GM19035 (cell line): Measurements from ENCODE around the gene COL9A2.

Experiments used
- ATAC-seq: cut with Tn5 transposase; IDR thresholded peaks from one replicate; pipeline ENCODE4 v1.9.1; 2021; ENCODE audit not compliant: unreplicated experiment

COL9A2 gene

DNA sequence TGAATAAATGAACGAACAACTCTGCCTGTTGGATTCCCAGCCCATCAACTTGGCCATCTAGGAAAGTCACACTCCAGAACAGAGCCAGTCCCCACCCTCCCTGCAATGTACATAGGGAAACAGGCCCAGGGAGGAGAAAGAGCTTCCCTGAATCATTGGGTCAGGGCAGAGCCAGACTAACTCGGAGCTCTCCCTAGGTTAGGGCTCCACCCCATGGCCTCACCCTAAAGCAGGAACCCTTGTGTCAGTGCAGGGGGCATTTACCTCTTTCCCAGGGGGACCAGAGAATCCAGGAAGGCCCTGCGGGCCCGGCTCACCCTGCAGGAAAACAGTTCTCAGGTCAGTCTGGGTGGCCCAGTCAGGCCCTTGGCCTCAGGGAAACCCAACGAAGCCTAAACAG, 11.6 kb downstream of the COL9A2 start:
- ATAC-seq, result no peak

DNA sequence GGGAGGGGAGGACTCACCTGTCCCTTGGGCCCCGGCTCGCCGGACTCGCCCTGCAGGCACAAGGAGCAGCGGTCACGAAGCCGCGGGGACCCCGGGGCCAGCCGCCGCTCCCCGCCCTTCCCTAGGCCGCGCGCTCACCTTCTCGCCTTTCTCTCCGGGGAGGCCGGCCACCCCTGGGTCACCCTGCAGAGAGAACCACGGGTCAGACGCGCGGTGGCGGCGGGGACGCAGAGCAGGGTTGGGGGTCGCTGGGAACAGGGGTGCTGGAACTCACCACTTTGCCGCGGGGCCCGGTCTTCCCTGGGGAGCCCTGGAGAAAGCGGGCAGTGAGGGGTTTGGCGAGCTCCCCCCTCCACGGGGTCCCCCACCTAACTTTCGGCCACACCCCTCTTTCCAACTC, 13.3 kb downstream of the COL9A2 start:
- ATAC-seq, result no peak

DNA sequence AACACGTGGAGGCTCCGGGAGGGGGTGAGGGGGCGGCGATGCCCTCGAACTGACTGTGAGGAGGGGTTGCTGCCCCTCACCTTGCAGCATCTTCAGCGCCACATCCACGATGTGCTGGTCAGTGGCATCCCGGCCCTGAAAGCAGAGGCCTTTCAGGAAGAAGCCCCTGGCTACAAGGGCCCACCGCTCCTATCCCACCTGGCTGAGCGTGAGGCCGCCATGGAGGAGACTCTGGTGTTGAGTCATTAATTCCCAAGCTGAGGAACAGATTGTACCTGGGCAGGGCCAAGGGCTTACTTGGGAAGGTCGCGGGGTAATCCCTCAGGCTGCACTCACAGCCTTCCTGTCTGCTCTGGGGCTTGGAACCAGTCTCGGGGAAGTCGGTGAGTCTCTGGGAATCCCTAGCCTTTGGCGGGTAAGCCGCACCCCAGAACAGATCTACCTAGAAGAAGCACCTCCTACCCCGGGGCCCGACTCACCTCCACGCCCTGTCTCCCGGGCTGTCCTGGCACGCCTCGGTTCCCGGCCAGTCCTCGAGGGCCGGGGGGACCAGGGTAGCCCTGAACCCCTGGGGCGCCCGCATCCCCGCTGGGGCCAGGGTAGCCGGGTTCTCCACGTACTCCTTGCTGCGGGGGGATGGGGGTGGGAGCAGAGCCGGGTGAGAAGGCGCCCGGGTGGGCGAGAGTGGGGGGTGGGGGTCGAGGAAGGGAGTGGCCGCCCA, 13.9 kb downstream of the COL9A2 start:
- ATAC-seq, result no peak

DNA sequence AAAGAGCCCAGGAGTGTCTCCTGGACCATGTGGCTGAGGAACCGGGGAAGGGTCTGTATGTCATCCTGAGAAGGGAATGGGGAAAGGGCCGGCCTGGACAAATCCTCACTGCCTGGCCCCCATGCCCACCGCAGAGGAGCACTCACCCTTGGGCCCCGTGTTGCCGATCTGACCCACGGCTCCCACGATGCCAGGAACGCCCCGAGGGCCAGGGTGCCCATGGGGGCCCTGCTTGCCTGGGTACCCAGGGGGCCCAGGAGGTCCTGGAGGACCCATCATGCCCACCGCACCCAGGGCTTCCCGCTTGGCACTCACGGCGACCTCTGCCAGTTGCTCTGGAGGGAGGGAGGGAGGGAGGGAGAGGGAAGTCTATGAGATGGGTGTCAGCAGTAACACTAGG, 14.6 kb downstream of the COL9A2 start:
- no peak for ATAC-seq

DNA sequence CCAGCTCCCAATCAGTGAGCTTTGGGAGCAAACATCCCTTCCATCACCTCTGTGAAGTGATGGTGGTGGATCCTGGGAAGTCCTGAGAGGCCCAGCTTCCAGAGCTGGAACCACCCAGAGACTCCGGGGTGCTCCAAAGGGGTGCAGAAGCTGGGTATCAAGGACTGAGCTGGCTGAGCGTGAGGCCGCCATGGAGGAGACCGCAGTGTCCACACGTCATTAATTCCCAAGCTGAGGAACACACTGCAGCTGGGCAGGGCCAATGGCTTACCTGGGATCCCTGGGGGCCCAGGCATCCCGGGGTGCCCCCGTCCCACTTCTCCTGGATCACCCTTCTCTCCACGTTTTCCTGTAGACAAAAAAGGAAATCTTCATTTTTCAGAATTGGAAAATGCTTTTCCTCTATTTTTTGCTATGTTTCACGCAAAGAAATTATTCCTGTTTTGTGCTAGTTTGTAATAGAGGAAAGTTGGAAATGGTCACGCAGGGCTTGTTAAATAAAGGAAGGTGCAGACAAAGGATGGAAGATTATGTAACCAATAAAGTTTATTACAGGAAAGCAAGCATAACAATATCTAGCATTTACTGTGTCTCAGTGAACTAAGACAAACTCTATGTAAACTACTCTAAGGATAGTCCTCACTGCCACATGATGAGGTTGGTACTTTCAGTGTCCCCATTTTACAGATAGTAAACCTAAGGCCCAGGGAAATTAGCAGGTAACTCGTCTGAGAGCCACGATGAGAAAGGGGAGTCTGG, 15.4 kb downstream of the COL9A2 start:
- ATAC-seq, result no peak

DNA sequence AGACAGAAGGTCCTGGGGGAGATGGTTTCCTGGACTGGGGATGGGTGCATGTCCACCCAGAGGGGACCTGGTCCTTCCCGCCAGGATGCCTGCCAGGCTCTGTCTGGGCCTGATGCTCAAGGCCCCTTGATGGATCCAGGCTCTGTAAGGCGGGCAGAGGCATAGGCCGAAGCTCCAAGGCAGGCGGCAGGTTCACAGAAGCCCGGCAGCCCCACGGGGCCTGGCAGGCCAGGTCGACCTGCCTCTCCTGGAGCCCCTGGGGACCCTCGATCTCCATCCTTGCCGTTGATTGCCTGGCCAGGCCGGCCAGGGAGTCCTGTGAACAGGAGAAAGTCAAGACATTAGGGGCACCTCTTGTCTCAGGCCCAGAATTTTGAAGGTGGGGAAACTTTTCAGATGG, 16.0 kb downstream of the COL9A2 start:
- ATAC-seq, result no peak

DNA sequence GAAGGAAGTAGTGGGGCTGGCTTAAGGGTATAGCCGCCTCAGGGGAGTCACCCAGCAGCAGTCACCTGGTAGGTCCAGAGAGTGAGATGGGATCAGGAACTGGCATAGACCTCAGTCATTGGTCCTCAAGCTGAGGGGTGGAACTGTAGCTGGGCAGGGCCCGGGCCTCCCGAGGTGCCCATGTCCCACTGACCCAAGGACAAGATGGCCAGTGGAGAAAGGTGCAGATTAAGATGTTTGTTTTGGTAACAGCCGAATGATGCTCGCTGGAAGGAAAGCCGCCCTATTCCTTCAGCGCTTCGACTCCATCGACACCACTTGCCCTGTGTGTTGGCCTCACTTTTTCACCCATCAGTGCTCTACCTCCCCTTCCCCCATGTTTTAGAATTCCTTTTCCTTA, 16.4 kb downstream of the COL9A2 start:
- ATAC-seq, result no peak

DNA sequence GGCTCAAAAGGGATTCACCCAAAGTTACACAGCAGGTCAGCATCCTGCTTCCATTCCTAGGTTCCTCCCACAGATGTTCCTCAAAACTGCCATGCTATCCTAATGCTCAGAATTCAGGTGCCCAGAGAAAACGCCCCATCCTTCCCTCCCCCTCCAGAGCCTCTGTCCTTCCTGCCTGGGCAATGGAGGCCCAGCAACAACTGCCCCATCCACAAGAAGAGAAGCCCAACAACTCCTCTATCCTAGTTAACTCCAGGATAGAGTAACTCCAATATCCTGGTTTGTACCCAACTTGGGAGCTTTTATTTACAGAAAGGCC, 16.9 kb downstream of the COL9A2 start:
- ATAC-seq, result no peak

DNA sequence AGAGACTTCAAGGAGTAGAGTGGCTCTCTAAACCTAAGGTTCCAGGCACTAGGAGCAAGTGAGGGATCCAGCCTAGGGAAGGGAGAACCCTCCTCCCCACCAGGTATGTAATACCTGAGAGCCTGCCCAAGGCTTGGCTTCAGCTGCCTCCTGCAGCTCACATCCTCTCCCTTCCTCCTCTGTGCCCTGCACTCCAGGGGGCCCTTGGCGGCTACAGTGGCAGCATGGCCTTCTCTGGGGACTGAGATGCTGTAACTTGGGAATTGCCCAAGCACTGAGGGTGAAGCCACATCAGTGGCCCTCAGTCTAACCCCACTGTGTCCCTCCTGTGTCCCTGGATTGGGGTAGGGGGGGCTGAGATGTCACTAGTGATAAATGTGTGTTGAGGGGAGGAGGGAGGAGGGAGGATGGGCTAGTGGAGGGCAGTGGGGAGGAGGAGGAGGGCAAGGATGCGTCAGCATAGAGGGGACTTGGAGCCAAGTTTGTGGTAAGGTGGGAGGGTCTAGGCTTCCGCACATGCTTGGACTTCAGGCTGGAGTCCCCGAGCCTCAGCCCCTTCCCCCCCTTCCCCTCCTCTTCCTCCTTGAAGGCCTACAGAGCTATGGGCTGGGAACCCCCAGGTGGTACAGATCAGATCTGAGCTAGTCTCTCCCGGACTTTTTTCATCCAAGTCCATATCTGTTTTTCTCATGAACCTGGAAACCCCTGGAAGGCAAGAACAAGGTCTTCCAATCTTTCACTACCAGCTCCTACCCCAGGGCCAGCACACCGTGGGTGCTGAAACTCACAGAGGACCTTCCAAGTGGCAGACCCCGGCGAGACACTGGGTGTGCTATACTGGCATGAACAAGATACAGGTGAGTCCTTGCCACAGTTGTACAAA, 17.5 kb downstream of the COL9A2 start:
- ATAC-seq, result no peak

DNA sequence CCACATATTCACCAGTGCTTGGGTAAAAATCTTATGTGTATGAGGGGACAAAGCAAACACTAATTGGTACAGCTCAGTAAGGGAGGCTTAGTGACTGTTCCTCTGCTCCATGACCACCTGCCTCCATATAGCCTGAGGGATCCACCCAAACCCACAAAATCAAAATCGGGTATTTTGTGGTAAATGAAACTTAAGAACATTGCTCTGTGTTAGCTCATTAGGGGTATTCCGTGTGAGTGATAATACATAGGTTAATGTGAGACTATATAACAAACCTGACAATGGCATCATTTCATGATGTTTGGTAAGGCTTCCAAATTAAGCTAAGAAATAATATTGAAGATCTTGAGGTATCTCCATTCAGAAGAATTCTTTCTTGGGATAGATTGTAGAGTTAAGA, 25.8 kb downstream of the COL9A2 start:
- ATAC-seq, result no peak

DNA sequence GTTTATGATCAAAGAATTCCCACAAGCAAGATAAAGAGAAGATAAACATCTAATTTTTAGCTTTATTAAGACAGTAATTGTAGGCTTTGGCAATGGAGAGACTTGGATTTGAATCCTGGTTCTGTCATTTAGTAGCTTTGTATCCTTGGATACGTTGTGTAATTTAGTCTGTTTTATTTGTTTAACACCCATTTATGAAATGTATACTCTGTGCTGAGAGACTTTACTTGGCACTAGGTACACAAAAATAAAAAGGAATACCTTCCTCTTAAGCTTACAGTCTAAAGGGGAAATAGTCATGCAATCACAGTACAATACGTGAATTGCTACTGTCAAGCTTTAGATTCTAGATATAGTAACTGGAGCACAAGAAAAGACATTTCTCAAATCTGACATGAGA, 35.2 kb downstream of the COL9A2 start:
- no peak for ATAC-seq

DNA sequence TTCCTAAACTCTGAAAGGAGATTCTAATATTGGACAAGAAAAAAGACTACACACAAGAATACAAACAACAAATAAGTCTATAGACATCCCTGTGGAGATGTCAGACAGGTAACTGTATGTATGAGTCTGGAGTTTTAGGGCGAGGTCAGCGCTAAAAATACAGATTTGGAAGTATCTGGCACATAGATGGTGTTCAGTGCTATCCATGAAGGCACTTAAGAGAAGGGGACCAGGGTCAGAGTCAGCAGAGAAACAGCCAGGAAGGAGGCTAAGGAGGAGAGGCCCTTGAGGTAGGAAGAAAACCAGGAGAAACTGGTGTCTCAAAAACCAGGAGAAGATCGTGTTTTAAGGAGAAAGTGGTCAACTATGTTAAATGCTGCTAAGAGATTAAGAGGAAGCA, 41.0 kb downstream of the COL9A2 start:
- no peak for ATAC-seq

DNA sequence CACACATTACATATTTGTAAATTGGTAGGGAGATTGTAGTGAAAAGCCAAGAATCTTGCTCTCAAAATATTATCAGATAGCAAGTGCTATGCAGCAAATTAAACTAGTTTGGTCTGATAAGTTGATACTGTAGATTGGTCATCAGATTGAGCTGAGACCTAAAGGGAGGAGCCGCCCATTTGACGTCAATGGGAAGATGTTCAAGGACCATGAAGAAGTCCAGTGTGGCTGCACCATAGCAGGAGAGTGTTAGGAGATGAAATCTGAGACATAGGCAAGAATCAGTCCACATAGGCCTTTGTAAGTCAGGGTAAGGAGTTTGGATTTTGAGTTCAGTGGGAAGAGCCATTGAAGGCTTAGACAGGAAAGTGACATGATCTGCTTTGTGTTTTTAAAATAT, 42.8 kb downstream of the COL9A2 start:
- no peak for ATAC-seq

DNA sequence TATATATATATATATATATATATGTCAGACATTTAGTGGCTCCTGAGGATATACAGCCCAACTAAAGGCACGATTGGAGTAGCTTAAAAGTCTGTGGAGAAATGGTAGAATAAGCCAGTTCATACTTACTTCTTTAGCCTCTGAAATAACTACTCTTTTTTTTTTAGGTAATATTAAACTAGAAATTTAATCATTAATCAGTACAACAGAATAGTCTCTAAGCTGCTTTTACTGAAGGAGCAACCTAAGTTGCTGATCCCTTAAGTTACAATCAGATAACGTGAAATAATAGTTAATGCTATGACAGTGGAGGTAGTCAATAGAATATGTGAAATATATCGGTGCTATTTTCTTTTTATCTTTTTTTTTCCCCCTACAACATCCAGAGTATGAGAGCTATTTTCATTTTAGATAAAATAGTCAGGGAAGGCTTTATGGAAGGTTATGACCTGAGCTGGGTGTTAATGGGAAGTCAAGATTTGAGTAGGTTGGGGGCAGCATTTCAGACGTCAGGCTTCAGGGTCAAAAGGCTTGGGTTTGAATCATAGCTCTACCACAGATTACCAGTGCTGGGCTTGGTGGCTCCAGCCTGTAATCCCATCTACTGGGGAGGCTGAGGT, 43.4 kb downstream of the COL9A2 start:
- ATAC-seq, result no peak

DNA sequence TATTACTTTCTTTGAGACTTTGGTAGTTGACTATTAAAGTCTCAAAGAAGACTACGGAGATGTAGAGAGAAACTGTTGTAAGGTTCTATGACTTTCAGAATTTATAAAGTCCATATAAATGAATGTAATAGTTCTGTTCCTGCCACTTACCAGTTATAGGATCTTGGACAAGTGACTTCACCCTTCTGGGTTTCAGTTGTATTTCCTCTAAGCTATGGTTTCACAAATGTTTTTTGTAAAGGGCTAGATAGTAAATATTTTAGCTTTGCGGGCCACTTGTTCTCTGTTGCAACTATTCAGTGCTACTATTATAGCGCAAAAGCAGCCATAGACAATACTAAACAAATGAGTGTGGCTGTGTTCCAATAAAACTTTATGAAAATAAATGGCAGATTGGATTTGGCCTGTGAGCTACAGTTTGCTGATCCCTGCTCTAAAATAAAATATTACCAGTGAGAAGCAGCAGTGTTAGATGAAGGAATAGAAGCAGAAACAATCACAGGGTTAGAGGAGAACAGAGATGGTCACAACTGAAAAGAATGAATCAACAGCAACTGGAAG, 44.4 kb downstream of the COL9A2 start:
- no peak for ATAC-seq

DNA sequence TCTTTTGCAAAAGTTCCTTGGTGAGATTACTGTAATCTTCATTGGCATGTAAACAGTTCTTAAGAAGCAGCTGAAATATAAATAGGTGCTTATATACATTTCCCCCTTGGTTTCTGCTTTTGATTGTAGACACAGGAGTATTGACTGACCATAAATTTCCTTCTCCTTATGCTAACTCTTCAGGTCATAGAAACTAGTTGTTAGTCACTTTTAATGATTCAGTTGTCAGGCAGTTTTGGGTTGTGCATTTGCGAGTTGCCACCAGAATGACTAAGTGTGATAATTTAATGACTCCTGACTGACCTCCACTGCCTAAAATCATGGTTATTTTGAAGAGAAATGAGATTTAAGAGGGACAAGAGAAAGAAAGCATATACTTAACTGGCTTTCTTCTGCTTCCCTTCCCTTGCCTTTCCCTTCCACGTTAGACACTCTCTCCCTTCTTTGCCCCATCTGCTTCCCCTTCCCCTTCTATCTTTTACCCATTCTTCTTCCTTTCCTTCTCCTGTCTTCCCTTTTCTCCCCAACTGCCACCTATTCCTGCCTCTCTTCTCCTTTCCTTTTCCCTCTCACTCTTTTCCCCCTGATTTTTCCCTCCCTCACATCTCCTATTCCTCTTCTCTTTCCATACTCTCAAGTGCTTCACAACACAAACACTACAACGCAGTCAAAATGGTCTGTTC, 46.8 kb downstream of the COL9A2 start:
- ATAC-seq, result no peak

DNA sequence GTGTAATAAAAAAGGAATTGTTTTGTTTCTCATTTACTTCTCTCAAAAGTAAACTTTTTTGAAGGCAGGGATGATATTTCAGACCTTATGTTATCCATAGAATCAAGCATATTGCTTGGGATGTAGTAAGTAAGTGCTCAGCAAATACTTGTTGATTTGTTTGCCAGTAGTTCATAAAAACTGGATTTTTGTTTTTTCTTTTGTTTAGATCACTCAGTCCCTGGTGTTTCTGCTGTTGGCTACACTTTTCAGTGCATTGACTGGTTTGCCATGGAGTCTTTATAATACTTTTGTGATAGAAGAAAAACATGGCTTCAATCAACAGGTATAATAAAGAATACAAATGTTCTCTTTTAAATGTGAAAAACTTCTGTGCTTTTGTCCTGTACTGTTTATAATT, 48.9 kb downstream of the COL9A2 start:
- ATAC-seq, result no peak

DNA sequence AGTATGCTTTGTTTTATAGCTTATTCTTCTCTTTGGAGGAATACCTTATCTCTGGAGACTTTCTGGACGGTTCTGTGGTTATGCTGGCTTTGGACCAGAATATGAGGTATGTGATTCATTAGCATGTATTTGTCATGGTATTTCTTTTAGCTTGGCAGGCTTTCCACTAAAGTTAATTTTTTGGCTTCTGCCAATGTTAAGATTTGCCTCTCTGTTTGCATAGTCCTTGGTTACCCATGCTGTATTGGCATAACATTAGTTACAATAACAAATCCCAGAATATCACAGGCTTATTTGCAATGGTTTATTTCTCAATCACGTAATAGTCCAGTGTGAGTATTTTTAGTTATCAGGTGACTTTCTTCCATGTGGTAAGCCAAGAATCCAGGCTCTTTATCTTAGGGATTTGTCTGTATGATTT, 49.3 kb downstream of the COL9A2 start:
- ATAC-seq, result no peak

DNA sequence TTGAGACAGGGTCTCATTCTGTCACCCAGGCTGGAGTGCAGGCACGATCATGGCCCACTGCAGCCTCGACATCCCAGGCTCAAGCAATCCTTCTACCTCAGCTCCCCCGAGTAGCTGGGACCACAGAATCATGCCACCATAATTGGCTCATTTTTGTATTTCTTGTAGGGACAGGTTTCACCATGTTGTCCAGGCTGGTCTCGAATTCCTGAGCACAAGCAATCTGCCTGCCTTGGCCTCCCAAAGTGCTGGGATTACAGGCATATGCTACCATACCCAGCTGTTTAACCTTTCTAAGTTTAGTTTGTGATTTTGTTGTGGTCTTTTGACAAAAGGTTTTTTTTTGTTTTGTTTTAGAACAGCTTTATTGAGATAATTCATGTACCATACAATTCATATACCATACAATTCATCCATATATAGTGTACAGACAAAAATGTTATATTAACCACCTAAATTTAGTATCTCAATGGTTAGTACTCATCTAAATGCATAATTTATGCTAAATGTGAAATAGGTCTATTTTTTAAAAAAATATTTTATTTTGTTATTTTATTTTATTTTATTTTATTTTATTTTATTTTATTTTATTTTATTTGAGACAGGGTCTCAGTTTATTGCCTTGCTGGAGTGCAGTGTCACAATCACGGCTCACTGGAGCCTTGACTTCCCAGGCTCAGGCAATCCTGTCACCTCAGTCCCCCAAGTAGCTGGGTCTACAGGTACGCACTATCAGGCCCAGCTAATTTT, 50.1 kb downstream of the COL9A2 start:
- ATAC-seq, result no peak

DNA sequence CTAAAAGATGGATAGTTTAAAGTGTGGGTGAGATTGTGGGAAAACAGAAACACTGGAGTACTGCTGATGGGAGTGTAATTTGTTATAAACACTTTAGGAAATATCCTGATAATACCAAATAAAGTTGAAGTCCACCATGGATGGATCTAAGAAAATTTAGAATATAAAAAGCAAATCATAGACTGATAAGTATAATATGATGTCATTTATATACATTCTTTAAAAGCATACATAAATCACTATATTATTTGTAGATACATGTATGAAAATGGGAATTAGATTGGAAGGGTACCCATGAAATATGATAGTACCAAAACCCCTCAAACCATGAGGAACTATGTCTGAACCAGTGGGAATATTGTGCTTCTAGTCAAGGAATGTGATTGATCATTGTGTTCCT, 51.2 kb downstream of the COL9A2 start:
- no peak for ATAC-seq
